Kidney (tissue), 14 donors: ENCODE data around the gene RIN3. TPM values are rescaled to one million over a fixed set of nuclear protein-coding genes. Genes with fewer than 3 reads are reported as not detected.

Experiments
- DNase-seq, 5 donors: peaks; one replicate each; pipeline ENCODE4 v3.0.0-alpha.2; 2013 to 2020
- FAIRE-seq: peaks from 2 replicates; lab custom pipeline; 2012; peaks lifted over from hg19 to GRCh38; lab: Jason Lieb, UNC
- H3K27ac ChIP-seq, 2 donors: one replicate each; pipeline ENCODE4 v1.7.0; 2013; ENCODE audit warnings: low read depth in 2 of 2, low read length in 2 of 2, inconsistent platforms in 1 of 2
- H3K27me3 ChIP-seq: one replicate; pipeline ENCODE4 v1.7.1; 2013; ENCODE audit warnings: low read length, inconsistent platforms; ENCODE audit not compliant: control insufficient read depth, insufficient read depth
- H3K36me3 ChIP-seq, 3 donors: one replicate each; pipeline versions ENCODE4 v1.7.0 to v1.7.1; 2013; ENCODE audit warnings: low read length in 3 of 3, control low read depth in 1 of 3, inconsistent platforms in 1 of 3; ENCODE audit not compliant: insufficient read depth in 3 of 3, control insufficient read depth in 2 of 3
- H3K4me1 ChIP-seq, 3 donors: one replicate each; pipeline versions ENCODE4 v1.7.0 to v1.7.1; 2013; ENCODE audit warnings: low read length in 3 of 3, inconsistent platforms in 1 of 3, low read depth in 1 of 3; ENCODE audit not compliant: control insufficient read depth in 2 of 3, insufficient read depth in 2 of 3
- H3K4me3 ChIP-seq, 3 donors: one replicate each; pipeline versions ENCODE4 v1.7.0 to v1.8.1; 2013; ENCODE audit warnings: low read length in 3 of 3, control low read depth in 1 of 3, inconsistent platforms in 1 of 3
- H3K9ac ChIP-seq, 3 donors: one replicate each; pipeline versions ENCODE4 v1.7.0 to v1.7.1; 2013; ENCODE audit warnings: low read length in 3 of 3, control low read depth in 1 of 3, inconsistent platforms in 1 of 3
- H3K9me3 ChIP-seq, 3 donors: one replicate each; pipeline versions ENCODE4 v1.7.0 to v1.7.1; 2013; ENCODE audit warnings: low read length in 3 of 3, control low read depth in 1 of 3, inconsistent platforms in 1 of 3; ENCODE audit not compliant: control insufficient read depth in 2 of 3, insufficient read depth in 1 of 3
- CTCF ChIP-seq: IDR thresholded peaks from 3 replicates; pipeline ENCODE4 v1.5.1; 2012; ENCODE audit warnings: mild to moderate bottlenecking, moderate library complexity, borderline replicate concordance; ENCODE audit not compliant: insufficient read depth; ENCODE audit errors: extremely low read depth
- intact Hi-C: fragments of 100-400 bp; cut with DNase I; formaldehyde crosslinking; loops from one replicate; pipeline ENCODE4 v1.11.1; 2022
- polyA plus RNA-seq: library from polyadenylated mRNA; stranded (reverse); fragments of 350-450 nt; fragmentation: Illumina TruSeq; extraction: RNeasy Lipid Tissue Mini Kit (QIAGEN cat#74804); gene quantifications from one replicate; pipeline ENCODE4 v1.2.3, GENCODE V29; 2014; ENCODE audit warnings: low read depth, low replicate concordance; ENCODE audit not compliant: insufficient read depth
- total RNA-seq: library from RNA; stranded (reverse); fragmentation: NEBNext Ultra II Directional; extraction: Animal tissue kit (Norgen Biotek cat#: 25700); gene quantifications from one replicate; pipeline ENCODE4 v1.2.1, GENCODE V29; 2021
- donor health status: control.
- donor health status: control.
- donor health status: control.
- donor health status: control.
- donor health status: control.
- donor health status: DM: yes; HTN: yes; CAD: no.
- donor health status: Normal renal cell carcinoma (clear cell type).

RIN3 gene
- total and polyA plus RNA-seq, 2 donors from 2014 or later, result 7.1 to 30.4 TPM

GRCh38 chr14:92501891-92502351 lies 11.7 kb upstream of the RIN3 start:
- H3K9me3 ChIP-seq, result no peaks in the 10 kb centered on the region
- no peak for TF ChIP-seq CTCF
- no peaks in the 10 kb centered on the region for H3K27me3 ChIP-seq
- no peaks in the 10 kb centered on the region for H3K36me3 ChIP-seq
- no peak overlapping the region for H3K27ac ChIP-seq
- no peak for DNase-seq
- no peak overlapping the region for H3K4me3 ChIP-seq
- no peak overlapping the region for H3K9ac ChIP-seq
- H3K4me1 ChIP-seq, result peaks cover 0 to 2% (median 0%) of the 10 kb centered on the region in 3 donors
- intact Hi-C loops, result no loop called here
- FAIRE-seq, result no peak

GRCh38 chr14:92502541-92503286 lies 10.9 kb upstream of the RIN3 start:
- TF ChIP-seq CTCF, result no peak
- Histone ChIP-seq H3K9ac (no peak overlapping the region), H3K9me3 (no peaks in the 10 kb centered on the region), H3K36me3 (no peaks in the 10 kb centered on the region), H3K27ac (no peak overlapping the region), H3K4me3 (no peak overlapping the region), H3K4me1 (peaks cover 0 to 2% (median 0%) of the 10 kb centered on the region in 3 donors), H3K27me3 (no peaks in the 10 kb centered on the region)
- no peak for DNase-seq
- intact Hi-C loops, result no loop called here
- FAIRE-seq, result no peak

GRCh38 chr14:92503756-92504491 lies 9.7 kb upstream of the RIN3 start:
- no peak for TF ChIP-seq CTCF
- no peak overlapping the region for H3K27ac ChIP-seq
- H3K9me3 ChIP-seq, result no peaks in the 10 kb centered on the region
- intact Hi-C loops, result no loop called here
- H3K4me1 ChIP-seq, result peaks cover 0 to 2% (median 0%) of the 10 kb centered on the region in 3 donors
- DNase-seq (peak in 1 of 5 donors; percentile 25), FAIRE-seq (no peak)
- no peaks in the 10 kb centered on the region for H3K36me3 ChIP-seq
- H3K9ac ChIP-seq, result no peak overlapping the region
- no peaks in the 10 kb centered on the region for H3K27me3 ChIP-seq
- H3K4me3 ChIP-seq, result no peak overlapping the region
